Calu3 (cell line): ENCODE data around the gene POLA1. TPM values are rescaled to one million over a fixed set of nuclear protein-coding genes. Genes with fewer than 3 reads are reported as not detected.
A peak's percentile ranks its signal among the peaks of the same experiment; 100 is the strongest.

Experiments
- BruUV-seq: library from RNA; stranded (reverse); fragments of 400-500 nt; replicated peaks from 2 replicates; lab custom pipeline; 2021; lab: Mats Ljungman, UMichigan
- CTCF ChIA-PET: fragments of 300-600 bp; sonication (Branson Sonifier 250); formaldehyde crosslinking; loops from one replicate; lab custom pipeline; 2022; ENCODE audit warnings: antibody characterized with exemption; lab: Charles Lee
- DNase-seq: peaks from one replicate; pipeline ENCODE4 v3.0.0; 2022
- H3K27ac Mint-ChIP-seq: one replicate; pipeline ENCODE4 v1.8.0; 2022; ENCODE audit warnings: mixed read lengths; ENCODE audit not compliant: unreplicated experiment
- H3K27me3 Mint-ChIP-seq: one replicate; pipeline ENCODE4 v1.8.0; 2022; ENCODE audit warnings: mixed read lengths; ENCODE audit not compliant: unreplicated experiment
- H3K36me3 Mint-ChIP-seq: one replicate; pipeline ENCODE4 v1.8.0; 2022; ENCODE audit warnings: mild to moderate bottlenecking, moderate library complexity, mixed read lengths; ENCODE audit not compliant: insufficient read depth, unreplicated experiment
- H3K4me1 Mint-ChIP-seq: one replicate; pipeline ENCODE4 v1.8.0; 2022; ENCODE audit warnings: mild to moderate bottlenecking, low read depth, mixed read lengths; ENCODE audit not compliant: unreplicated experiment
- H3K4me3 Mint-ChIP-seq: one replicate; pipeline ENCODE4 v1.8.0; 2022; ENCODE audit warnings: mild to moderate bottlenecking, low read depth, moderate library complexity, mixed read lengths; ENCODE audit not compliant: unreplicated experiment
- H3K9me3 Mint-ChIP-seq: one replicate; pipeline ENCODE4 v1.8.0; 2022; ENCODE audit warnings: low read depth, mixed read lengths; ENCODE audit not compliant: unreplicated experiment
- CTCF ChIP-seq: fragments of 200-600 bp; IDR thresholded peaks from one replicate; pipeline ENCODE4 v1.8.0; 2022; ENCODE audit warnings: antibody characterized with exemption; ENCODE audit not compliant: unreplicated experiment
- intact Hi-C: fragments of 100-400 bp; cut with micrococcal nuclease; formaldehyde crosslinking; loops from one replicate; pipeline ENCODE4 v1.10.0; 2022; ENCODE audit not compliant: unreplicated experiment
- total RNA-seq: library from RNA; stranded (reverse); gene quantifications from 2 replicates; pipeline ENCODE4 v1.2.3, GENCODE V29; 2022

POLA1 gene
- total RNA-seq, 1 experiment from 2014 or later, result 25.2 TPM

DNA sequence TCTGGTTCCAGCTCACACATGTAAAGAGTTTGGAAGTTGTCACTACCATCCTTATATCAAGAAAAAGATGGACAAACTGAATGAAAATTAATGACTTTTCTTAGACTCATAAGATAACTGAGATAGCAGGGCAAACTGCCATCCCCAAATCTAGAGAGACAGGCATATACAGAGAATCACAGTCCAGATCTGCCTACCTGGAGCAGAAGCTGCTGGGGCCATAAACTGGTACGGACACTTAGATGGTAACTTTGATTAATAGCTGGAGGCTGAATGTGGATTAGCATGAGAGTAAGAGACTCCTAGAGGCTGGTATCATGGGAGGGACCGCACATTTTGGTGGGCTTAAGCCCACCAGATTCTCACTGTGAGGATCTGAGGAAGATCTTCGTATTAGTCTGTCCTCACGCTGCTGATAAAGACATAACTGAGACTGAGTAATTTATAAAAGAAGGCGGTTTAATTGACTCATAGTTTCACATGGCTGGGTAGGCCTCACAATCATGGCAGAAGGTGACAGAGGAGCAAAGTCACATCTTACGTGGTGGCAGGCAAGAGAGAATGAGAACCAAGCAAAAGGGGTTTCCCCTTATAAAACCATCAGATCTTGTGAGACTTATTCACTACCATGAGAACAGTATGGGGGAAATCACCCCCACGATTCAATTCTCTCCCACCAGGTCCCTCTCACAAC, 10.8 kb upstream of the POLA1 start:
- H3K27me3 Mint-ChIP-seq, result no peaks in the 10 kb centered on the region
- no peaks in the 10 kb centered on the region for H3K36me3 Mint-ChIP-seq
- CTCF ChIA-PET, result no interaction called here
- H3K27ac Mint-ChIP-seq, result no peak overlapping the region
- H3K9me3 Mint-ChIP-seq, result no peaks in the 10 kb centered on the region
- H3K4me3 Mint-ChIP-seq, result no peak overlapping the region
- no TSS peak for BruUV-seq
- intact Hi-C loops, result no loop called here
- H3K4me1 Mint-ChIP-seq, result no peaks in the 10 kb centered on the region
- TF ChIP-seq CTCF, result no peak
- no peak for DNase-seq

- Mint-ChIP-seq H3K4me3 (no peak overlapping the region), H3K9me3 (no peaks in the 10 kb centered on the region), H3K4me1 (no peaks in the 10 kb centered on the region), H3K27ac (no peak overlapping the region), H3K36me3 (no peaks in the 10 kb centered on the region), H3K27me3 (no peaks in the 10 kb centered on the region)
- no peak for DNase-seq
- TF ChIP-seq CTCF, result no peak
- BruUV-seq, result no TSS peak
- CTCF ChIA-PET, result no interaction called here
- intact Hi-C loops, result no loop called here
Observed at GRCh38 chrX:24684048-24684447, 9.7 kb upstream of the POLA1 start.

DNA sequence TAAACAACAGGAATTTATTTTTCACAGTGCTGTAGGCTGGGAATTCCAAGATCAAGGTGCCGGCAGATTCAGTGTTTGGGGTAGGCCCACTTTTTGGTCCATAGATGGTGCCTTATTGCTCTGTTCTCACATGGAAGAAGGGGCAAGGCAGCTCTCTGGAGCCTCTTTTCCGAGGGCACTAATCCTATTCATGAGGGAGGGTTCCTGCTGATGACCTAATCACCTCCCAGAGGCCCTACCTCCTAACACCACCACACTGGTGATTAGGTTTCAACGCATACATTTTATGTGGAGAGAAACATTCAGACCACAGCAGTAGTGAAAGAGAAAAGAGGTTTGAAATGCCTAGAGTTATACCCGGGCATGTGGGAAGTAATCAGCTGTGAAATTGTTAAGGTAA, 1.4 kb upstream of the POLA1 start:
- H3K27me3 Mint-ChIP-seq, result no peaks in the 10 kb centered on the region
- intact Hi-C loops, result no loop called here
- no peak for TF ChIP-seq CTCF
- no peaks in the 10 kb centered on the region for H3K9me3 Mint-ChIP-seq
- H3K4me1 Mint-ChIP-seq, result peaks cover 28% of the 10 kb centered on the region
- H3K4me3 Mint-ChIP-seq, result no peak overlapping the region
- H3K36me3 Mint-ChIP-seq, result peaks cover 17% of the 10 kb centered on the region
- DNase-seq, result no peak
- no peak overlapping the region for H3K27ac Mint-ChIP-seq
- CTCF ChIA-PET, result no interaction called here
- BruUV-seq, result no TSS peak

DNA sequence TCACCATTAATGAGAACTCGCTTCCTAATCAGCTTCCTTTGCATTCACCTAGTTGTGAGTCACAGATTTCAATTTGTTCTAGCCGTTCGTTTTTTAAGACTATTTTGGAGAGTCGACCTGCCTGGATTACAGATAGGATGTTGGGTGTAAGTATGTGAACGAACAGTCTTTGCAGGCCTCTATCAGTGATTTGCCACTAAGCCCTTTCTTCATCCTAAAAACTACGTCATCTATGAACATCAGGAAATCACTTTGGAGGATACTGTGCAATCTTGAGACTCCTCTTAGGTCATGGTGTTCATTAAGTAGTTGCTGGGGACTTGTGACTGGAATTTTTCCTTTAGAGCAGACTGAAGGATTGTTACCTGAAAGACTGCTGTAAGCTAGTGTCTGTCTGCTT, 1.1 kb downstream of the POLA1 start:
- CTCF ChIA-PET, result no interaction called here

More for the DNA sequence above, 1.1 kb downstream of the POLA1 start:
- H3K9me3 Mint-ChIP-seq, result no peaks in the 10 kb centered on the region
- no TSS peak for BruUV-seq
- peak overlapping the region; percentile 78 for H3K27ac Mint-ChIP-seq
- H3K4me3 Mint-ChIP-seq, result peak overlapping the region; percentile 91
- no peaks in the 10 kb centered on the region for H3K27me3 Mint-ChIP-seq
- DNase-seq, result no peak
- TF ChIP-seq CTCF, result no peak
- peaks cover 23% of the 10 kb centered on the region for H3K36me3 Mint-ChIP-seq
- intact Hi-C loops, result no loop called here
- H3K4me1 Mint-ChIP-seq, result peaks cover 28% of the 10 kb centered on the region
